CD4-positive, alpha-beta T cell treated with Interferon gamma for 1 hour (primary cell): ENCODE results near the gene NPEPPS.
"Not testable (repeated sequence)": the region's sequence is repeated elsewhere in the genome, so short reads cannot be mapped to it uniquely, and the experiment has no call there.

Source experiments
- DNase-seq: peaks from one replicate; pipeline ENCODE4 v3.0.0-alpha.2; 2020

NPEPPS gene

DNA sequence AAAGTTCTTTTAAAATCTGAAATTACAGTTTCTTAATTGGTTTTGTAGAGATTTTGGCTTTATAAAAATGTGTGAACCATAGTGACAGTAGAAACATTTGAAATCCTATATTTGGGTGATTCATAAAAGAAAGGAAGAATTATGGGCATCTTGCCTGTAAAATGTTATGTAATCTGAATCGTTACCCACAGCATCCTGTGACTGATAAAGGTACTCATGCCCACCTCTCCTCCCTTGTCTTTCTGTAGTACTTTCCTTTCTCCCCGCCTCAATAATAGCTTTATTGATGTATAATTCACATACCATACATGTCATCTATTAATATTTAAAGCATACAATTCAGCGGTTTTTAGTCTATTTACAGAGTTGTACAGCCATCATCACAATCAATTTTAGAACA is 36.4 kb downstream of the NPEPPS start:
- DNase-seq = not testable (repeated sequence)

- DNase-seq = not testable (repeated sequence)
Observed at GRCh38 chr17:47572561-47572960, 41.7 kb downstream of the NPEPPS start.

GRCh38 chr17:47582416-47582815 is 51.5 kb downstream of the NPEPPS start:
- not testable (repeated sequence) for DNase-seq

DNA sequence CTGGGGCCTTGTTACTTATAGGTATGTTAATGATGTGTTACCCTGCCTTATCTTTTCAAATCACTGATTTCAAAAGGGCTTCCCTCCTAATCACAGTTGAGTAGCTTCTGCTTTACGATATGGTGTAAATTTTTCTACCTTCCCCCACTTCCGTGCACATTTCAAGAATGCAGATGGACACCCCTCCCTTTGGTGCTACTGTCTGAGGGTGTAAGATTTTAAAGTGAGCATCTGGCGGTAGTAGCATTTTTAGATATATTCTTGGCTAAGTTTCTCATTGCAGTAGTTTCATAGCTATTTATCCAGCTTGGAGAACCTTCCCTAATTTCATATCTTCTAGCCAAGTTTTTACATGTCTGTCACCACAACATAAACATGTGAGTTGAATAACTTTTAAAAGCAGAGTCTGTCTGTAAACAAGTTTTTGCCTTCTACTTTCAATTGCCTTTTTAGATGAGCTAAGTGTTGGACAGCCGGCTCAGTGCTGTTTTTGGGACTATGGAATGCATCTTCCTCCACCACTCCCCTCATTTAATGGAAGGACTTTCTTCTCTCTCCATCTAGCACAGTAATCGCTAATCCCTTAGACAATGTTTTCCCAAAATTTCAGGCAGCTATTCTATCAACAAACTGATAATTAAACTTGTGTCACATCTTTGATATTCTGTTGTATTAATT is 55.6 kb downstream of the NPEPPS start:
- not testable (repeated sequence) for DNase-seq

DNA sequence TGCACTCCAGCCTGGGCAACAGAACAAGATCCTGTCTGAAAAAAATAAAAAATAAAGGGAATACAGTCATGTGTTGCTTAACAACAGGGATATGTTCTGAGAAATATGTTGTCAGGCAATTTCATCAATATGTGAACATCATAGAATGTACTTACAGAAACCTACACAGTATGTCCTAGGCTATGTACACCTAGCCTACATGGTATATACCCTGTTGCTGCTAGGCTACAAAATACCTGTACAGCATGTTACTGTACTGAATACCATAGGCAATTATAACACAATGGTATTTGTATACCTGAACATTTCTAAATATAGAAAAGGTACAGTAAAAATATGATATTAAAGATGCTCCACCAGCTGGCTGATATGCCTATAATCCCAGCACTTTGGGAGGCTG is 62.6 kb downstream of the NPEPPS start:
- DNase-seq = not testable (repeated sequence)

DNA sequence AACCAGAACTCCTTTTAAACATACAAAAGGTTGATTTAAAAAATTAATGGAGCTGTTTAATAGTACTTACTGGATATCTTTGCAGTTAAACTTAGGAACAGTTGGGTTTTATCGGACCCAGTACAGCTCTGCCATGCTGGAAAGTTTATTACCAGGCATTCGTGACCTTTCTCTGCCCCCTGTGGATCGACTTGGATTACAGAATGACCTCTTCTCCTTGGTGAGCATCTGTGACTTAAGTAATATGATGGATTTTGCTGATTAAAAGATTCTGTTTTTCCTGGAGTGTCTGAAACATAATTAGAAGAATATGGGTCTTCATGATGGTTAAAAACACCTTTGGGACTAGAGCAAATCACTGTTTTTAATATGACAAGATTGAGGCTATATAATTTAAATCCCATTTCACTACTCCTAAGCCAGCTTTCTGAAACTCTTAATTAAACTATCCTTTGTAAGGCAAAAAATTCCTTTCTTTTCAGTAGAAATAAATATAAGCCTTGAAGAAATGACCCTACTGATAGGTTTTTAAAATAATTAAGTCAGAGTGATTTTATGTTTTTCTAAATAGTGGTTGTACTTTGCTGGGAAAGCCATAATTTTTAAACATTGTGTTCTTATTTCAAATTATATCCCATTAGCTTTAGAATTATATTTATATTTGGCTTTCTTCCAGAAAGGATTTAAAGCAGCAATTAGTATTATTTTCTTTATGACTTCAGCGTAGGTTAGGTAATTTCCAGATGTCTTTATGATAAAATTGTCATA is 73.1 kb downstream of the NPEPPS start:
- no peak for DNase-seq

DNA sequence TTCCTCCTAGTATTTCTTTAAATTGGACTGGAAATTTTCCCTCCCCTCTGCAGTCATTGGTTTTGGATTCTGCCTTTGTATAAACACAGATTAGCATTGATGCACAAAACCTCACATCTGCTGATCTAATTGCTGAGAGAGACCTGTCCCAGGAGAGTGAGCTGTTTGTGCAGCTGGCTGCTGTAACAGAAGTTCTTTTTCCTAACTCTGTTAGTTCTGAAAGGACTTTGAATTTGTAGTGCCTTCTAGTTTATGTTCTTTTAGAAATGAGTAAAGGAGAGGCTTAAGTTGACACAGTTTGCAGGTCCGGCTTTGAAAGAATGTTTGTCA is 73.7 kb downstream of the NPEPPS start:
- no peak for DNase-seq

DNA sequence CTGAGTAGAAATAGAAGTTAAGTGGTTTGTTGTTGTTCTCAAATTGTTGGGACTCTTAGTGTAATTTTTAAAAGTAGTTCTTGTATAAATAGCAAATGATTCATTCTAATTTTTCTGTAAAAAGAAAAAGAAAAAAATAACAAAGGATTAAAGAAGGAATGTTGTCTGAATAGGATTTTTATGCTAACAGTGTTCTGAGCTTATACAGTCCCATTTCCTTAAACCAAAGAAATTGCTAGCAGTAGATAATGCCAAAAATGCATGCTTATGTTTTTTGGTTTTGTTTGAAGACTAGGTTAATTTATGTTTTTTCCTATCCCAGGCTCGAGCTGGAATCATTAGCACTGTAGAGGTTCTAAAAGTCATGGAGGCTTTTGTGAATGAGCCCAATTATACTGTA is 74.1 kb downstream of the NPEPPS start:
- DNase-seq = no peak

DNA sequence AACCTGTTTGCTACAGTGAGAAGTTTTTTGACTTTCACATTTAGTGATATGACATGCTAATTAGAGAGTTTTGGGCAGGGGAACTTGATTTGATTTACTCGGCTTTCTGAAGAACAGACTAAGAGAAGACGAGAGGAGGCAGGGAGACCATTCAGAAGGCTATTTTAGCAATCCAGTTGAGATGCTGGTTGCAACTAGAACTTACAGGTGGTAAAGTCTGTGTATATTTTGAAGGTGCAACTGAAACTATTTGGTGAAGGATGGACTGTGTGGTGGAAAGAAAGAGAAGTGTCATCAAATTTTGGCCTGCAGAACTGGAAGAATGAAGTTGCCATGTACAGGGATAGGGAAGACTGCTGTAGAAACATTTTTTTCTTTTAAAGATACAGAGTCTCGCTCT is 76.6 kb downstream of the NPEPPS start:
- DNase-seq = no peak

DNA sequence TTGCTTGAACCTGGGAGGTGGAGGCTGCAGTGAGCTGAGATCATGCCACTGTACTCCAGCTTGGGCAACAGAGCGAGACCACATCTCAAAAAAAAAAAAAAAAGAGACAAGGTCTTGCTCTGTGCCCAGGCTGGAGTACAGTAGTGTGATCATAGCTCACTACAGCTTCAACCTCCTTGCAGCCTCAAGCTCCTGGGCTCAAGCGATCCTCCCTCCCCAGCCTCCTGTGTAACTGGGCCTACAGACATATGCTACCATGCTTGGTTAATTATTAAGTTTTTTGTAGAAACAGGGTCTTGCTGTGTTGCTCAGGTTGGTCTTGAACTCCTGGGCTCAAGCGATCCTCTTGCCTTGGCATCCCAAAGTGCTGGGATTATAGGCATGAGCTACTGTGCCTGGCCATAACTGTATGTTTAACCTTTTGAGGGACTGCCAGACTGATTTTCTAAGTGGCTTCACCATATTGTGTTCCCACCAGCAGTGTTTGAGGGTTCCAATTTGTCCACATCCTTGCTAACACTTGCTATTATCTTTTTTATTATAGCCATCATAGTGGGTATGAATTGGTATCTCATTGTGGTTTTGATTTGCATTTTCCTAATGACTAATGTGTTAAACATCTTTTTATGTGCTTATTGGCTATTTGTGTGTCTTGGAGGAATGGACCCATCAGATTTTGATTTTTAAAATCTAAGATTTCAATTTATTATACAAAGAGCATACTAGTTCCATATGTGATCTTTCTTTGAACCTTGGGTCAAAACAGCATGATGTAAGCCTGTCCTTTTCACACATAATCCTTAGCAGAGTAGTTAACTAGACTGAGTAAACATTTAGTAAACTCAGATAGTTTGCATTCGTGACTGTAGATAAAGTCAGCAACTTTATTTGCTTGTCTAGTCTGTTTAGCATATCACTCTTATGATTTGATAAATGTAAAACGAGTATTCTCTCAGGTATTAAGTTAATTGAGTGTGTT is 80.8 kb downstream of the NPEPPS start:
- DNase-seq = no peak

DNA sequence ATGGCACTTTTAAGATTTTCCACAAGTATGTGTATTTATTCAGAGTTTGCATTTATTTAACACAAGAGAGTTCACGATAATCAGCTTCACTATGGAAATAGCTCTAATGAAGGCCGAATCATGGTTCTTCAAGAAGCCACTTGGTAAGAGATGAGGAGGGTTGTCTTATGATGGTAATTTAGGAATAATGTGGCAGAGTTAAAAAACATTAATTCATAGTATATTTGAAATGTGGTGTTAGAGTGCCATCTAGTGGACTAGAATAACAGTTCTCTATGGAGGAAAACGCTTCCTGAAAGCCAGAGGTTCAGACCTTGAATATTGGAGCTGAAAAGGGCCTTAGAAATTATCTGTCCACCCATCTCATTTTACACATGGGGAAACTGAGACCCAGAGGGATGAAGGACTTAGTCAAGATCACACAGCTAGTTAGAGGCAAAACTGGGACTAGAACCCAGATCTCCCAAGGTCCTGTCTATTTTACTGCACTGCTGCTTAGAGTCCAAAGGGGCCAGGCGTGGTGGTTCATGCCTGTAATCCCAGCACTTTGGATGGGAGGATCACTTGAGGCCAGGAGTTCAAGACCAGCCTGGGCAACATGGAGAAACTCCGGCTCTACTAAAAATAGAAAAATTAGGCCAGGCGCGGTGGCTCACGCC is 85.0 kb downstream of the NPEPPS start:
- DNase-seq = no peak

- DNase-seq = no peak
Observed at GRCh38 chr17:47618410-47618809, 87.5 kb downstream of the NPEPPS start.

GRCh38 chr17:47620503-47621245 is 89.8 kb downstream of the NPEPPS start:
- DNase-seq = no peak

DNA sequence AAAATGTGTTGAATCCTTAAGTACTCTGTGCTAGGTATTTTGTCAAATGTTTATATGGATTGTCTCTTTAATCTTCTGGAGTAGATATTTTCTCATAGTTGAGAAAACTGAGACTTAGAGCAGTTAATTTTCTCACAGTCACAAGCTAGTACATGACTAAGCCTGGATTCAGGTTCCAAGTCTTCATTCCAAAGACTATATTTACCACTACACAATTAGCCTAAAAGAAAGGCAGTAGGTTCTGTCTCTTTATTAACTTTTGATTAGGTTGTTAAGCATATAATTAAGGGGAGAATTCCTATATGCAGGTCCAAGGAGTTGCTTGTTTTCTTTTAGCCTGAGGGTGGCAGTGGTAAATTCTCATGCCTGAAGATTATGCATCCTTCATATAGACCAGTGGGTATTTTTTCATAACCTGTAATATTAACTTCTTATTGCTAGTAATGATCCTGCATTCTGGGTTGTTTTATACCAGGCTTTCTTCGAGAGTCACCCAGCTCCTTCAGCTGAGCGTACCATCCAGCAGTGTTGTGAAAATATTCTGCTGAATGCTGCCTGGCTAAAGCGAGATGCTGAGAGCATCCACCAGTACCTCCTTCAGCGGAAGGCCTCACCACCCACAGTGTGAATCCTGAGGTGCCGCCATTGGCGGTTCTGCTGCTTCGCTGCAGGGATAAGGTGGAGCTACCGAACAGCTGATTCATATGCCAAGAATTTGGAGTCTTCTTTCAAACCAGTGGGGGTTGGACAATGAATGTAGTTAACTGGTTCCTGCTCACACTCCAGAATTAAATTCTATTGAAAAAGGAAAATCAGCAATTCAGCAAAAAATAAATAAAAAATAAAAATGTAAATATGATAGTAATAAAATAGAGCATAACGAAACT is 90.6 kb downstream of the NPEPPS start:
- DNase-seq = no peak

- DNase-seq = no peak
Observed at GRCh38 chr17:47622180-47622549, 91.3 kb downstream of the NPEPPS start.

- no peak for DNase-seq
Observed at GRCh38 chr17:47624727-47625068, 93.8 kb downstream of the NPEPPS start.

GRCh38 chr17:47628014-47628566 is 97.2 kb downstream of the NPEPPS start:
- DNase-seq = no peak

- no peak for DNase-seq
Observed at GRCh38 chr17:47629826-47630225, 98.9 kb downstream of the NPEPPS start.

DNA sequence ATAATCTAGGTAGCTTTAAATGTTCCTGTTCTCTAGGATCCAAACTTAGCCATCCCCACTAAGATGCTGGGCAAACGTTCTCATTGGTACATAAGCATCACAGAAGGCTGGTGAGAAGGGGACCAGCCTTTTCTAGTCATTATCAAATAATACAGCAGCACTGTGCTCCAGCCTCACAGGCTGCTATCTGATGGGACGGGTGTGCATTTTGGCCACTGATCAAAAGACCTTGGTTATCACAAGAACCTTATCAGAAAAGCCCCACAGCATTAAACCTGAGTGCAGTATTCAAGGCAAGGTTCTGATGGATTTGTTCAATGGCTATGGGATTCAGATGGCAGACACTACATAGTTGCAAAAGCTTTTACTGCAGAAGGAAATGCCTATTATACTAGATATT is 99.7 kb downstream of the NPEPPS start:
- no peak for DNase-seq

DNA sequence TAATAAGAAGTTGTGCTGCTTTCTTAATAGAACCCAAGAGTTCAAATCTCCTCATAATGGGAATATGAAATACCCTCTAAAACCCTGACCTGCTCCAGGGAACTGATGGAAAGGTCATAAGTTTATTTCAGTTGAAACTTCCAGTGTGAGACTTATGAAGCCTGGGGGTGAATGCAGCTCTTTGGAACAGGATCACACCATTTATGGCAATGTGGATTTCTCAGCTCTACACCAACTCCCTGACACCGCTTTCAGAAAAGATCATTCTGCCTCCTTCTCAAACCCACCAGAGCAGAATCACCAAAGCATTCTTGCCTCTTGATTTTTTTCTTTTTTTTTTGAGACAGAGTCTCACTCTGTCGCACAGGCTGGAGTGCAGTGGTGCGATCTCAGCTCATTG is 102.1 kb downstream of the NPEPPS start:
- no peak for DNase-seq

GRCh38 chr17:47633996-47634395 is 103.1 kb downstream of the NPEPPS start:
- DNase-seq = no peak
